Activated T-helper 1 cell treated with anti-CD3 and anti-CD28 coated beads, Interleukin-2, amount 50 U/mL, for 16 hours (primary cell): ENCODE measurements around the gene WNK1.

Experiments used
- DNase-seq, 2 donors: peaks; one replicate each; pipeline ENCODE4 v3.0.0-alpha.2; 2020; ENCODE audit warnings: low read depth in 1 of 2, low spot score in 1 of 2

The WNK1 gene

DNA sequence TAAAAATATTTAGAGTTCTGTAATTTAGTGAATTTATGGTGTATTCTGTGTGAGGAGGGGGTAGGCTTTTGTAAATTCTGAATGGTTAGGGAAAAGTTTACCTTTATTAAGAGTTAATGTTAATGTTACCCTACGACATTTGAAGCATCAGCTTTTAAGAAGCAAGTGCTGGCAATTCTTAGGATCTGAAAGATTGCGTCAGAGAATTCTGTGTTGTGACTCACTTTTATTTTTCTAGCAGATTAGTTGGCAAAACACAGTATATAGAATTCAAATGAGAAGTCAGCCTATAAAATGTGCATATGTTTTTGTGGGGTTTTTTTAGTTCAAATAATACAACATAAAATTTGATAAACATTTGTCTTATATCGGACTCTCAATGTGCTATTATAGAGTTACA, 99.5 kb downstream of the WNK1 start:
- DNase-seq = no peak

DNA sequence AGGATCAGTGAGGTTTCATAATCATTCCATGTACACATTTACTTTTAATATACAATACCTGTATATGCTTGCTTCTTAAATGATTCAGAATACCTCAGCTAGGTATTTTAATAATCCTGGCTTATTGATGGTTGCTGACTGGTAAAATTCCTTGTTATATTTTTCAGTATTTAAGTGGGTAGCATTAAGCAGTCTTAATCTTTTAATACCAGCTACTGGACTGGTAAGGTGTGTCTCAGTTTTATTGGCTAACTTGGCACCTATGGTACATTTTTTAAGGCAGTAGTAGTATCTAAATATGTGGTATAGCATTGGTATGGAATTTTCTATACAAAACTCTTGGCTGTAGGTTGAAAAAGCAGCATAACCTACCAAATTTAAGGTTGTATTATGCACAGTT, 100.5 kb downstream of the WNK1 start:
- no peak for DNase-seq

DNA sequence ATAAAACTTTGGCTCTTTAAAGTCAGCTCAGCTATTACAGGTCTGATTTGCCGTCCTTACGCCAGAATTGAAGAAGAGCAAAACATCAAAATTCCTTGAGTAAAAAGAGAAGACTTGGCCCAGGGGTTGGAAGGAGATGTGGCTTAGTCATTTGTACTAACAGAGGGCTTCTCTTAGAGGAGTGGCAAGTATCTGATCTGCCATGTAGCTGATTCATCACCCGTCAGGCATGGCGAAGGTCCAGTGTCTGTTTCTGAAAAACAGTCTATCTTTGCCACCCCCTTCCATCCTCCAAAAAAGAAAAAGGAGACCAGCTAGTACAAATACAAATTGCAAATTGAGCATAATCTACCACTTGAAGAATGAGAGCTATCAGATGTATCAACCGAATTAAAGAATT, 105.2 kb downstream of the WNK1 start:
- DNase-seq = no peak

DNA sequence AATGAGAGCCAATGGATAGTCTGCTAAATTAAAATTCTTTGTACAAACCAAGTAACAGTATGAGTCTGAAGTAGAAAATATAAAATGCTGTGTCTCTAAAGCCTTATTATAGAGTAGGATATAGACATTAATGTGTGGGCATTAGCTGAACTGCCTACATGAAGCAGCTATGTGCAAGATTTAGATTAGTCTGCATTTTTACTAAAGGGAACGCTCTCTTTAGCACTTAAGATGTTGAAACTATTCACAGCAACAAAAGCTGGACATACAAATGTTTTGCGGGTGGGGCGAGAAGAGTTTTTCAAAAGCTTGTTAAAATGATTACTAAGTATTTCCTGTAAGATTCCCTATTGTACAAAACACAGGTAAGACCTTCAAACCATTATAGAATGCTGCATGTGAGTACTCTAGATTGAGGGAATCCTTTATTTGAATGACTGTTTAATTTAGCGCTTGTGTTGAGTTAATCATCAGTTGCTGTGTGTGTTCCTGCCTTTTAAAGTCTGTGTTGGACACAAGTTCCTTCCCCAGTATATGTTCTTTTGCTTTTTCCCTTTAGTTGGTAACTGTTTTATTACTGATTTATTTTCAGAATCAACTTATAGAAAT, 110.0 kb downstream of the WNK1 start:
- no peak for DNase-seq

DNA sequence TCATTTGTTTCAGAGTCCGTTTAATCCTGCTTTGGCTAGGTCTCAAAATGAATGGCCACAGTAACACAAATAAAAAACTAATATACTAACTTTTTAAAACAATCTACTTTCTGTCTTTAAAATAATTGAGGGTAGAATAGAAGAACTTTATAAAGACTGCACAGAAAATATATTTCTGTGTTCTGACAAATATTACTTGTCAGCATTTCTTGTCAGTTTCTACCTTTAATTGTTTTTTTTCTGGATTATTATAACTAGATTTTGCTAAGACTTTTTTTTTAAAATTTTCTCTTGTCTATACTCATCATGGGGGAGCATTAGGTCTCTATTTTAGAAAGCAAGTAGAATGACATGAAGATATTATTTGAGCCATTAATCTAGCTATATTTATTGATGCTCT, 110.9 kb downstream of the WNK1 start:
- no peak for DNase-seq

DNA sequence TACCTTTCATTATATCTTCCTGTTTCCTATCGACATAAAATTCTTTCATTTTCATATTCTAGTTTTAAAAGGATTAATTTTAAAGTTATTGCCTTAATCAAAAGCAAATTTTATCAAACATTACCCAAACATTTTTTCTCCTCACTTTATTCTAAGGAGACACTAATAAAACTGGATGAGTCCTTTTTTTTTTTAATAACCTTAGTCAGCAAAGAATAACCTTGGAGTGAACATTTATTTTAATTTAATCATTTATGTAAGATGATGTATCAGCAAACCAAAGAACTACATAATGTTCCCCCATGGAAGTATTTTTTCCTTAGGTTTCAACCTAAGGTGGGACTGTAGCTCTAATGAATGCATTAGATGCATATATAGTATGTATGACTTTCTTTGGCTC, 113.2 kb downstream of the WNK1 start:
- no peak for DNase-seq

DNA sequence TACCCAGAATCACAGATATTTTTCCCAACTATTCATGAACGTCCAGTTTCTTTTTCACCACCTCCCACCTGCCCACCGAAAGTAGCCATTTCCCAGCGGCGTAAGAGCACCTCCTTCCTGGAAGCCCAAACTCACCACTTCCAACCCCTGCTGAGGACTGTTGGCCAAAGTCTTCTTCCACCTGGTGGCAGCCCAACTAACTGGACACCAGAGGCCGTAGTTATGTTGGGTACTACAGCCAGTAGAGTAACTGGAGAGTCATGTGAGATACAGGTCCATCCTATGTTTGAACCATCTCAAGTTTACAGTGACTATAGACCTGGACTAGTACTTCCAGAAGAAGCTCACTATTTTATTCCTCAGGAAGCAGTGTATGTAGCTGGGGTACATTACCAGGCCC, 115.5 kb downstream of the WNK1 start:
- no peak for DNase-seq

DNA sequence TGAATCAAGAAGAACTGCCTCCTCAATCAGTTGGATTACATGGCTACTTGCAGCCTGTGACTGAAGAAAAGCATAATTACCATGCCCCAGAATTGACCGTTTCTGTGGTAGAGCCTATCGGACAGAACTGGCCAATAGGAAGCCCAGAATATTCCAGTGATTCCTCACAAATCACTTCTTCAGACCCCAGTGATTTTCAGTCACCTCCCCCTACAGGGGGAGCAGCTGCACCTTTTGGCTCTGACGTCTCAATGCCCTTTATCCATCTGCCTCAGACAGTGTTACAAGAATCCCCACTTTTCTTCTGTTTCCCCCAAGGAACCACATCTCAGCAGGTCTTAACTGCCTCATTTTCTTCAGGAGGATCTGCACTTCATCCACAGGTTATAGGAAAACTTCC, 116.3 kb downstream of the WNK1 start:
- DNase-seq = no peak

DNA sequence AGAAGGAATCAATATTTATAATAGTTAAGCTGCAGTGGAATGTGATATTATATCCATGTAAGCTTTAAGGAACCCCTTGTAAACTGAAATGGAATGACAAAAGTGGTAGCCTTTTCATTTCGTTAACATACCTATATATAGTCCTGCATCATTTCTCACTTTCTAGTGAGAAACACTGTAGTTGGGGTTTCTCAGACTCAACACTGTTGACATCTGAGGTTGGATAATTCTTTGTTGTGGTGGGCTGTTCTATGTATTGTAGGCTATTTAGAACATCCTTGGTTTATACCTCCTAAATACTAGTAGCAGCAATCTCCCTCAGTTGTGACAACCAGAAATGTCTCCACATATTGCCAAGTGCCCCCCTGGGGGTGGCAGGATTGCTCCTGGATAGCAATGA, 118.0 kb downstream of the WNK1 start:
- DNase-seq = no peak

DNA sequence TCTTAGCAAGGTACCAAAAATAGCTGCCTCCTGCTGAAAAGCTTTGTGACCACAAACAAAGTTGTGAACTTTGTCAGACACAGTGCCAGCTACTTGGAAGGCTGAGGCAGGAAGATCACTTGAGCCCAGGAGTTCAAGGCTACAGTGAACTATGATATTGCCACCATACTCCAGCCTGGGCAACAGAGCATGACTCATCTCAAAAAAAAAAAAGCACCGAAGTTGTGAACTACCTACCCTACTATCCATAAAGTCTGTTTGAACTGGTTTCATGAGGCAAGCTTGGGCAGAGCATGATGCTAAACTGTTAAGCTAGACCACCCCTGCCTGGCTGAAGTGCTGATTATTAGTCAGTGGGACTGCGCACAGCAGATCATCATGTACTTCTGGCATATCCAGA, 121.6 kb downstream of the WNK1 start:
- DNase-seq = no peak

DNA sequence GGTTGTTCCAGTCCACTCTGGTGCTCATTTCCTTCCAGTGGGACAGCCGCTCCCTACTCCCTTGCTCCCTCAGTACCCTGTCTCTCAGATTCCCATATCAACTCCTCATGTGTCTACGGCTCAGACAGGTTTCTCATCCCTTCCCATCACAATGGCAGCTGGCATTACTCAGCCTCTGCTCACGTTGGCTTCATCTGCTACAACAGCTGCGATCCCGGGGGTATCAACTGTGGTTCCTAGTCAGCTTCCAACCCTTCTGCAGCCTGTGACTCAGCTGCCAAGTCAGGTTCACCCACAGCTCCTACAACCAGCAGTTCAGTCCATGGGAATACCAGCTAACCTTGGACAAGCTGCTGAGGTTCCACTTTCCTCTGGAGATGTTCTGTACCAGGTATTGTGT, 127.3 kb downstream of the WNK1 start:
- no peak for DNase-seq

DNA sequence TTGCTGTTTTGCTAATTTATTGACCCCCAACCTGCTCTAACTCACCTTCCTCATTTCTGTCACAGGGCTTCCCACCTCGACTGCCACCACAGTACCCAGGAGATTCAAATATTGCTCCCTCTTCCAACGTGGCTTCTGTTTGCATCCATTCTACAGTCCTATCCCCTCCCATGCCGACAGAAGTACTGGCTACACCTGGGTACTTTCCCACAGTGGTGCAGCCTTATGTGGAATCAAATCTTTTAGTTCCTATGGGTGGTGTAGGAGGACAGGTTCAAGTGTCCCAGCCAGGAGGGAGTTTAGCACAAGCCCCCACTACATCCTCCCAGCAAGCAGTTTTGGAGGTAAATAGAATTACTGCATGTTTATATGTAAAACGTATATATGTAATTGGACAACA, 128.3 kb downstream of the WNK1 start:
- DNase-seq = no peak

DNA sequence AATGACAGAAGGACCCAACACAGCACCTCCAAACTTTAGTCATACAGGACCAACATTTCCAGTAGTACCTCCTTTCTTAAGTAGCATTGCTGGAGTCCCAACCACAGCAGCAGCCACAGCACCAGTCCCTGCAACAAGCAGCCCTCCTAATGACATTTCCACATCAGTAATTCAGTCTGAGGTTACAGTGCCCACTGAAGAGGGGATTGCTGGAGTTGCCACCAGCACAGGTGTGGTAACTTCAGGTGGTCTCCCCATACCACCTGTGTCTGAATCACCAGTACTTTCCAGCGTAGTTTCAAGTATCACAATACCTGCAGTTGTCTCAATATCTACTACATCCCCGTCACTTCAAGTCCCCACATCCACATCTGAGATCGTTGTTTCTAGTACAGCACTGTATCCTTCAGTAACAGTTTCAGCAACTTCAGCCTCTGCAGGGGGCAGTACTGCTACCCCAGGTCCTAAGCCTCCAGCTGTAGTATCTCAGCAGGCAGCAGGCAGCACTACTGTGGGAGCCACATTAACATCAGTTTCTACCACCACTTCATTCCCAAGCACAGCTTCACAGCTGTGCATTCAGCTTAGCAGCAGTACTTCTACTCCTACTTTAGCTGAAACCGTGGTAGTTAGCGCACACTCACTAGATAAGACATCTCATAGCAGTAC, 132.5 kb downstream of the WNK1 start:
- no peak for DNase-seq

DNA sequence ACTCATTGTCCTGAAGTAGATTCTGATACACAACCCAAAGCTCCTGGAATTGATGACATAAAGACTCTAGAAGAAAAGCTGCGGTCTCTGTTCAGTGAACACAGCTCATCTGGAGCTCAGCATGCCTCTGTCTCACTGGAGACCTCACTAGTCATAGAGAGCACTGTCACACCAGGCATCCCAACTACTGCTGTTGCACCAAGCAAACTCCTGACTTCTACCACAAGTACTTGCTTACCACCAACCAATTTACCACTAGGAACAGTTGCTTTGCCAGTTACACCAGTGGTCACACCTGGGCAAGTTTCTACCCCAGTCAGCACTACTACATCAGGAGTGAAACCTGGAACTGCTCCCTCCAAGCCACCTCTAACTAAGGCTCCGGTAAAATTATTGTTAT, 133.3 kb downstream of the WNK1 start:
- no peak for DNase-seq

DNA sequence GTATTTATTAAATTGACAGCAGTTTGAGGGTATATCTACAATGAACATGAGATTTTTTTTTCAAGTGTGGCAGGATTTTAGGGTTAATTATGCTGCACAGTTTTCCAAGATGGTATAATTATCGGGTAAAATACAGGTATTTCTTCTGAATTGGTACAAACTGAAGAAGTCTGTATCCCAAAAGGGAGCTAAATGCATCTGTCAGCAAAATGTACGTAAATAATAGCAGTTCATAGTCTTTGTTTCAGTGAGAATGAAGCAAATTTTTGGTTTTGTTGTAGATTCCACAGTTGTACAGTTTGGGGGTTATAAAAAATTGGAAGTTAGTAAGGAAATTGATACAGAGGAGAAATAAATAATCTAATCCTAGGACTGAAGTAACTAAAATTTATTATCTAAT, 133.8 kb downstream of the WNK1 start:
- no peak for DNase-seq

DNA sequence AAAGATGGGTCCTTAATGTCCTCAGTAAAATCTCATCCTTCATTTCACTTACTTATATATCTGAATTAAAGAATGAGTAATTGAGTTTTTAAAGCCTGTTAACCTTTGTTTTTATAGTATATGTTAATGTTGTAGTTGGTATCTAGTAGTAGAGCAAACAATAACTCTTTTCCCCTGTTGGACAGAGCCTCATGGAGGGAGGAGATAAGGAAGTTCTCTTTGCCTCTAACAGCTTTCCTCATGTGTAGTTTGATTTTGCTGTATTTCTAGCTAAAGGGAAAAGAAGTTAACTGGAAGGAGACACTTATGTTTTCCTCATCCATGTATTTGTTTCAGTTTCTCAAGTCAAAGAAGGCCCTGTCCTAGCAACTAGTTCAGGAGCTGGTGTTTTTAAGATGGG, 141.8 kb downstream of the WNK1 start:
- no peak for DNase-seq

DNA sequence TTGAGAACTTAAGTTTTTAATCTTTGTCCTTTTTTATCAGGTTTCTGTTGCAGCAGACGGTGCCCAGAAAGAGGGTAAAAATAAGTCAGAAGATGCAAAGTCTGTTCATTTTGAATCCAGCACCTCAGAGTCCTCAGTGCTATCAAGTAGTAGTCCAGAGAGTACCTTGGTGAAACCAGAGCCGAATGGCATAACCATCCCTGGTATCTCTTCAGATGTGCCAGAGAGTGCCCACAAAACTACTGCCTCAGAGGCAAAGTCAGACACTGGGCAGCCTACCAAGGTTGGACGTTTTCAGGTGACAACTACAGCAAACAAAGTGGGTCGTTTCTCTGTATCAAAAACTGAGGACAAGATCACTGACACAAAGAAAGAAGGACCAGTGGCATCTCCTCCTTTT, 143.7 kb downstream of the WNK1 start:
- no peak for DNase-seq

DNA sequence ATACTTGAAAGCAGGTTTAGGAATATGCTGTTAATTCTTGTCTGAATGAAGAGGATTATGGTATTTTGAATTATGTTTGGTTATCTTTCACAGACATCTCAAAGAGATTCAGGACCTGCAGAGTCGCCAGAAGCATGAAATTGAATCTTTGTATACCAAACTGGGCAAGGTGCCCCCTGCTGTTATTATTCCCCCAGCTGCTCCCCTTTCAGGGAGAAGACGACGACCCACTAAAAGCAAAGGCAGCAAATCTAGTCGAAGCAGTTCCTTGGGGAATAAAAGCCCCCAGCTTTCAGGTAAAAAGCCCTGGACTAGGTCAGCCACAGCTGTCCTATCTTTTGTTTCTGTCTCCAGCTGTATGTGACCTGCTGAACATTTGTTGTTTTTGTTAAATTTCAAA, 145.0 kb downstream of the WNK1 start:
- DNase-seq = no peak

DNA sequence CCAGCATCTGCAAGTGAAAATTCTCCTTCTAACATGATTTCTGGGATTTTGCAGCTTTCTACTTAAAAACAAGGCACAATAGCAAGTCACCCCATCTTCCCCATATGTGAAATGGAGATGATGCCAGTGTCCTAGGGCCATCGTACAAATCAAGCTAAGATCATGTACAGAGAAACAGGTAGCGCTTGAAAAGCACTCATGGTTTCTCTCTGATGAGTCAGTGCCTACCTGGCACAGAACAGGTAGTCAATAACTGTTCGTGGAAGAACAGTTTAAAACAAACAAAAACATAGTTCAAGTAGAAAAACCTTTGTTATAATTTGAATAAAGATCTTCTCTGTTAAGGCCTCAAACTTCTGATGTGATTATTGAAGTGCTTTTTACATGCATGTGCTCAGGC, 150.2 kb downstream of the WNK1 start:
- no peak for DNase-seq

DNA sequence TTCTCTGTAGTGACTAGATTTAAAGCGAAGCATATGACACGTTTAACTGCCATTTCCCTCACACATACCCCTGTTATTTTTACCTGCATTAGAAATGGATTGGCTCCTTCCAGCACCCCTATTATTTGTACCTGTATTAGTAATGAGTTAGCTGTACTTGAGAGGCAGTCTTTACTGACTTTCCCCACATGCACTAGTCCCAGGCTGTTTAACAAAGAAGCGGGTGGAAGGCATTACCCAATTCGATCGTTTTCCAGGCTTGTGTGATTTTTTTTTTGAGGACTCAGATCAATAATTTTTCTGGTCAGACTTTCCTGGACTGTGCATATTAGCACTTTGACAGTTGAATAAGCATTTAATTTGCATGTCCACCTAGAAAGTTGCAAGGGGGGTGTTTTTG, 150.7 kb downstream of the WNK1 start:
- DNase-seq = no peak

DNA sequence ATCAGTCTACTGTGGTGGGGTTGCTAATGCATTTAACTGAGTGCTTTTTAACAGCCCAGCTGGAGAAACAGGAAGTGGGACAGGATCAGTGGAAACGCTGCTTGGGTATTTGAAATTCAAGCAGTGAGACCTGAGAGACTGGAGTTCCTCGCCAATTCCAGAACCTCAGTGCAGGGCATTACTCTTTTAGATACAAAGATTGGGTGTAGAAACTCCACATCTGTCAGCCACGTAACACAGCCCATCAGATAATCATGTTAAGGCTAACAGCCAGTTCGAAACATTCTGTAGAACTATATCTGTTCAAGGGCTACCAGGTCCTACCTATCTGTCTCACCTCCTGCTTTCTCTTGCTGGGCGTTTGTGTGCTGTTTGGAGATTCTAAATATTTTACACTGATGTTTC, 151.6 kb downstream of the WNK1 start:
- DNase-seq = no peak

DNA sequence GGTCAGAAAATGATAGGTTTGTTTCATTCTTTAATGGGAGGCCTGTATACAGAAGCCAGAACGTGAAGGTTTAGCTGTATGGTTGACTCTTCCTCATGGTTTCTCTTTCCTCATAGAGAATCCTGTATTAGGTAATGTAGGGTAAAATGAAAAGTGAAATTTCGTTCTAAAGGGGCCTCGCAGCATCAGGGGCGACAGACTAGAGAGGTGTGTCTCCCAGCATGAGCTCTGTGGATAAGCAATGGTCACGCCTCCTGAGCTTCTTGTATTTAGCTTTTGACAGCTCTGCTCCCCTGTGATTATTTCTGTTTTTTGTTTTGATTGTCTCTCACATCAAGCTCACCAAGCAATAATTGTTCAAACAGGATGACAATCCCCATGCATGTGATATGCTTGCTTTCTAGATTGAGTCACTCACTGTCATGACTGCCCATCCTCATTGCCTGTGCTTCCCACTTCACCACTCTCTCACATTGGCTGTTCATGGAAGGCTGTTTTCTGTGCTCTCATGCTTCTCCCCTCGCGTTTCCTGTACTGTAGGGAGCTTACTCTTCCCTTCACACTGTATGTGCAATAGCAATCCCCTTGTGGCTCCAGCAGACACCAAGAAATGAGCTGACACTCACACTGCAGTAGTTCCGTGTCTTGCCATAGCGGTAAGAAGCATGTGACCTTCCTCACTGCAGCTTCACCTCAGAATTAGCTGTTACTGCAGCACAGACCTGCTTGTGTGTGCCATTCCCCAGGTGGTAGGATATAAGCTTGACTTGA, 153.1 kb downstream of the WNK1 start:
- DNase-seq = no peak
